ENCODE data around the gene KLHL24.
A peak's percentile ranks its signal among the peaks of the same experiment; 100 is the strongest.

The KLHL24 gene

DNA sequence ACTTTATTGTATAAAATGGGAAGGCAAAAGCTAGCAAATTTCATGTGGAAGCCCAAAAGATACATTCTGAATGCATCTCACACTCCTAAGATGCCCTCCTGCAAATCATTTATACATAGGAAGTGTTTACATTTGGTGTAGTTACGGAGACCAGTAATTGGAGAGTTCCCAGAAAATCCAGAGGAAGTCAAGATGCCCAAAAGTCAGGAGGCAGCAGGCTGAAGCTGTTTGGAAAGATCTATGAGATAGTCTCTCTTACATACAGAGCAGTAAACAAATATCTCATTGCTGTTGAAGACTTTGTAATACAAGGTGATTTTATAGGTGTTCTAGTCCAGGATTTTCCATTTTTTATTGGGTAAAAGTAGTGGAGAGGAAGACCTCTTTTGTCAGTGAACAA is 8.8 kb downstream of the KLHL24 start:
- H2AK5ac ChIP-seq (ENCODE audit: low read length, severe bottlenecking) = no peak overlapping the region
- no peak overlapping the region for H3K4me3 ChIP-seq (ENCODE audit: insufficient read depth in 1 of 2, low read depth in 1 of 2, low read length in 2 of 2)
- no peak overlapping the region for H3K14ac ChIP-seq (ENCODE audit: low read length in 2 of 2)
- H3K9ac ChIP-seq (ENCODE audit: low read length) = no peak overlapping the region
- no peak for DNase-seq
- no peak overlapping the region for H3K4me2 ChIP-seq (ENCODE audit: low read length, poor library complexity, severe bottlenecking)
- no peak overlapping the region for H2BK120ac ChIP-seq (ENCODE audit: low read depth, low read length)
- no peak overlapping the region for H3K4ac ChIP-seq (ENCODE audit: low read depth in 1 of 2, low read length in 2 of 2)
- no peak overlapping the region for H2AFZ ChIP-seq (ENCODE audit: low read depth, low read length)
- H2BK15ac ChIP-seq (ENCODE audit: low read depth, poor library complexity, severe bottlenecking) = no peak overlapping the region
- H4K8ac ChIP-seq (ENCODE audit: low read length) = no peak overlapping the region
- no peaks in the 10 kb centered on the region for H3K4me1 ChIP-seq (ENCODE audit: control insufficient read depth, insufficient read depth, low read depth, low read length)
- no peak overlapping the region for H4K91ac ChIP-seq (ENCODE audit: low read length)
- H3K9me3 ChIP-seq (ENCODE audit: control insufficient read depth, low read length) = no peaks in the 10 kb centered on the region
- peaks cover 2% of the 10 kb centered on the region for H3K79me1 ChIP-seq (replicated peaks; ENCODE audit: low read length, poor library complexity, severe bottlenecking)
- no peak overlapping the region for H2BK12ac ChIP-seq (ENCODE audit: low read length in 2 of 2)
- no peaks in the 10 kb centered on the region for H3K27me3 ChIP-seq (ENCODE audit: control insufficient read depth in 1 of 2, insufficient read depth in 1 of 2, low read length in 2 of 2)
- H3K23ac ChIP-seq (ENCODE audit: low read length in 2 of 2) = no peak overlapping the region
- H3K36me3 ChIP-seq (ENCODE audit: control insufficient read depth in 1 of 2, insufficient read depth in 2 of 2, low read depth in 1 of 2, low read length in 2 of 2) = peaks cover 0 to 27% of the 10 kb centered on the region in 2 experiments
- no peak overlapping the region for H2BK5ac ChIP-seq (ENCODE audit: low read depth, low read length, poor library complexity, severe bottlenecking)
- H3K18ac ChIP-seq (ENCODE audit: low read depth in 1 of 2, low read length in 2 of 2) = no peak overlapping the region
- no peak overlapping the region for H3K27ac ChIP-seq (ENCODE audit: low read length, poor library complexity, severe bottlenecking)
- no CpG with 5 or more reads among the region's 1 CpG for WGBS

DNA sequence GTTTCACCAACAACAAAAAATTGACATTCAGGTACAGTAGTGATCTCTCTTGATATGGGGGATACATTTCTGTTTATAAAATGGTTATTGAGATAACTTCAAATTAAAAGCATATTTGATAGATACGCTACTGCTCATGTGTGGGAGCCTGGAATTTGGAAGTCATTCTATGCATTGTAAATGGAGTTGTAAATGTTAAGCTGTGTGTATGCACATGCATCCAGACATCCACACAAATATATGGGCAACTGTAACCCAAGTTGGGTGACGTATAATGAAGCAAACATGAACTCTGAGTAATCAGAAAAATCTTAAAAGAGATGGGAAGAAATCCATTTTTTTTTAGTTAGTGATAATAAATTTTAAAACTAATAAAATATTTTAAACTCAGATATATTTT is 9.8 kb downstream of the KLHL24 start:
- WGBS = 99% methylated on average over 2 of the region's 2 CpGs

DNA sequence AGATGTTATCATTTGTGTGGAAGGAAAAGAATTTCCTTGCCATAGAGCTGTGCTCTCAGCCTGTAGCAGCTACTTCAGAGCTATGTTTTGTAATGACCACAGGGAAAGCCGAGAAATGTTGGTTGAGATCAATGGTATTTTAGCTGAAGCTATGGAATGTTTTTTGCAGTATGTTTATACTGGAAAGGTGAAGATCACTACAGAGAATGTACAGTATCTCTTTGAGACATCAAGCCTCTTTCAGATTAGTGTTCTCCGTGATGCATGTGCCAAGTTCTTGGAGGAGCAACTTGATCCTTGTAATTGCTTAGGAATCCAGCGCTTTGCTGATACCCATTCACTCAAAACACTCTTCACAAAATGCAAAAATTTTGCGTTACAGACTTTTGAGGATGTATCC is 15.1 kb downstream of the KLHL24 start:
- Histone ChIP-seq H3K4ac (ENCODE audit: low read depth in 1 of 2, low read length in 2 of 2) (no peak overlapping the region), H3K4me3 (ENCODE audit: insufficient read depth in 1 of 2, low read depth in 1 of 2, low read length in 2 of 2) (no peak overlapping the region), H3K9ac (ENCODE audit: low read length) (no peak overlapping the region), H3K9me3 (ENCODE audit: control insufficient read depth, low read length) (peaks cover 49% of the 10 kb centered on the region), H3K27me3 (ENCODE audit: control insufficient read depth in 1 of 2, insufficient read depth in 1 of 2, low read length in 2 of 2) (no peaks in the 10 kb centered on the region), H2BK120ac (ENCODE audit: low read depth, low read length) (no peak overlapping the region), H3K36me3 (ENCODE audit: control insufficient read depth in 1 of 2, insufficient read depth in 2 of 2, low read depth in 1 of 2, low read length in 2 of 2) (peaks cover 5 to 63% of the 10 kb centered on the region in 2 experiments), H3K27ac (ENCODE audit: low read length, poor library complexity, severe bottlenecking) (no peak overlapping the region), H3K14ac (ENCODE audit: low read length in 2 of 2) (no peak overlapping the region), H2AK5ac (ENCODE audit: low read length, severe bottlenecking) (no peak overlapping the region), H3K18ac (ENCODE audit: low read depth in 1 of 2, low read length in 2 of 2) (no peak overlapping the region), H3K79me1 (replicated peaks; ENCODE audit: low read length, poor library complexity, severe bottlenecking) (peaks cover 13% of the 10 kb centered on the region), H2BK5ac (ENCODE audit: low read depth, low read length, poor library complexity, severe bottlenecking) (no peak overlapping the region), H3K4me2 (ENCODE audit: low read length, poor library complexity, severe bottlenecking) (no peak overlapping the region), H4K91ac (ENCODE audit: low read length) (no peak overlapping the region), H2BK15ac (ENCODE audit: low read depth, poor library complexity, severe bottlenecking) (no peak overlapping the region), H2BK12ac (ENCODE audit: low read length in 2 of 2) (no peak overlapping the region), H2AFZ (ENCODE audit: low read depth, low read length) (no peak overlapping the region), H3K4me1 (ENCODE audit: control insufficient read depth, insufficient read depth, low read depth, low read length) (no peaks in the 10 kb centered on the region), H4K8ac (ENCODE audit: low read length) (no peak overlapping the region), H3K23ac (ENCODE audit: low read length in 2 of 2) (no peak overlapping the region)
- DNase-seq = no peak
- WGBS = 98% methylated on average over 4 of the region's 4 CpGs

More for the DNA sequence above, 9.8 kb downstream of the KLHL24 start:
- Histone ChIP-seq H2BK15ac (ENCODE audit: low read depth, poor library complexity, severe bottlenecking) (no peak overlapping the region), H3K27me3 (ENCODE audit: control insufficient read depth in 1 of 2, insufficient read depth in 1 of 2, low read length in 2 of 2) (no peaks in the 10 kb centered on the region), H4K91ac (ENCODE audit: low read length) (no peak overlapping the region), H2BK12ac (ENCODE audit: low read length in 2 of 2) (no peak overlapping the region), H2BK120ac (ENCODE audit: low read depth, low read length) (no peak overlapping the region), H4K8ac (ENCODE audit: low read length) (no peak overlapping the region), H3K9ac (ENCODE audit: low read length) (no peak overlapping the region), H3K79me1 (replicated peaks; ENCODE audit: low read length, poor library complexity, severe bottlenecking) (peaks cover 2% of the 10 kb centered on the region), H3K27ac (ENCODE audit: low read length, poor library complexity, severe bottlenecking) (no peak overlapping the region), H2BK5ac (ENCODE audit: low read depth, low read length, poor library complexity, severe bottlenecking) (no peak overlapping the region), H3K36me3 (ENCODE audit: control insufficient read depth in 1 of 2, insufficient read depth in 2 of 2, low read depth in 1 of 2, low read length in 2 of 2) (peaks cover 0 to 29% of the 10 kb centered on the region in 2 experiments), H2AFZ (ENCODE audit: low read depth, low read length) (no peak overlapping the region), H3K9me3 (ENCODE audit: control insufficient read depth, low read length) (peaks cover under 1% of the 10 kb centered on the region), H3K23ac (ENCODE audit: low read length in 2 of 2) (no peak overlapping the region), H2AK5ac (ENCODE audit: low read length, severe bottlenecking) (no peak overlapping the region), H3K14ac (ENCODE audit: low read length in 2 of 2) (no peak overlapping the region), H3K18ac (ENCODE audit: low read depth in 1 of 2, low read length in 2 of 2) (no peak overlapping the region), H3K4ac (ENCODE audit: low read depth in 1 of 2, low read length in 2 of 2) (no peak overlapping the region), H3K4me3 (ENCODE audit: insufficient read depth in 1 of 2, low read depth in 1 of 2, low read length in 2 of 2) (no peak overlapping the region), H3K4me2 (ENCODE audit: low read length, poor library complexity, severe bottlenecking) (no peak overlapping the region), H3K4me1 (ENCODE audit: control insufficient read depth, insufficient read depth, low read depth, low read length) (no peaks in the 10 kb centered on the region)
- DNase-seq = no peak

DNA sequence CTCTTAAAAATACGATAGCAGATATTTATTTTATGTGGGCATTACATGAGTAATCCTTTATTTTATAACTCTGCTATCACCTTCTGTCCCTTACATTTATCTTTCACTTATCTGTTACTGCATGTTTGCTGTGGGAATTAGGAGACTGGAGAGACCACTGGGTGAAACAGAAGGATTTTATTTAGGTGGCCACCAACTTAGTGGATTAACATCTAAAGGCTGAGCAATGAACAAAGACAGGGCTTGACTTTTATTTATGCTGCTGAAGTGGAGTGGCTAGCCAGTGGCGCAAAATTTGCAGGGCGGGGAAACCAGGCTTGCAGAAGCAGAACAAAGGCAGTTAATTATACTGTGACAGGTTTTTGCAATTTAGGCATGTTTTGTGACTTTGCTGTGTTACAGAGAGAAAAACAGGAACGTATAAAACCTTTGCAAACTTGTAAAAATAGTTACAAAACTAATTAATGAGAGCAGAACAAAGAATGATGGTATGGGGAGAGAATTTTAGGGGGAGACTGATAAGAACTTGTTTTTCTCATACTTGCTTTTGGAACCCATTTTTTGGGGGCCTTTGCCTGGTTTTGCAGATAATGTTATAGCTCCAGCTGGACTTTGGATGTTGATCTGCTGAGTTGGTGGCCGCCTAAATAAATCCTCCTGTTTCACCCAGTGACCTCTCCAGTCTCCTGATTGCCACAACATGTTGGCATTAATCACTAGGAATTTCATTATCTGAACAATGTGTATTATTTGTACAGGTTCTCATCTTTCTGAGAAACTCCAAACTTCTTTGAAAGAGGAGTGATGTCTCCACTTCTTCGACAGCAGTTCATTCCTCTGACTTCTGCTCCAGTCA is 18.0 kb downstream of the KLHL24 start:
- Histone ChIP-seq H2BK5ac (ENCODE audit: low read depth, low read length, poor library complexity, severe bottlenecking) (no peak overlapping the region), H2BK12ac (ENCODE audit: low read length in 2 of 2) (no peak overlapping the region), H3K4me1 (ENCODE audit: control insufficient read depth, insufficient read depth, low read depth, low read length) (no peaks in the 10 kb centered on the region), H3K27ac (ENCODE audit: low read length, poor library complexity, severe bottlenecking) (no peak overlapping the region), H3K9ac (ENCODE audit: low read length) (no peak overlapping the region), H3K23ac (ENCODE audit: low read length in 2 of 2) (no peak overlapping the region), H3K4me2 (ENCODE audit: low read length, poor library complexity, severe bottlenecking) (no peak overlapping the region), H3K18ac (ENCODE audit: low read depth in 1 of 2, low read length in 2 of 2) (no peak overlapping the region), H3K4me3 (ENCODE audit: insufficient read depth in 1 of 2, low read depth in 1 of 2, low read length in 2 of 2) (peak overlapping the region in 1 of 2 experiments; percentile 40), H4K91ac (ENCODE audit: low read length) (no peak overlapping the region), H2AFZ (ENCODE audit: low read depth, low read length) (no peak overlapping the region), H2AK5ac (ENCODE audit: low read length, severe bottlenecking) (no peak overlapping the region), H3K9me3 (ENCODE audit: control insufficient read depth, low read length) (peaks cover 49% of the 10 kb centered on the region), H4K8ac (ENCODE audit: low read length) (no peak overlapping the region), H2BK120ac (ENCODE audit: low read depth, low read length) (no peak overlapping the region), H3K79me1 (replicated peaks; ENCODE audit: low read length, poor library complexity, severe bottlenecking) (peaks cover 17% of the 10 kb centered on the region), H3K27me3 (ENCODE audit: control insufficient read depth in 1 of 2, insufficient read depth in 1 of 2, low read length in 2 of 2) (no peaks in the 10 kb centered on the region), H3K36me3 (ENCODE audit: control insufficient read depth in 1 of 2, insufficient read depth in 2 of 2, low read depth in 1 of 2, low read length in 2 of 2) (peaks cover 5 to 55% of the 10 kb centered on the region in 2 experiments), H2BK15ac (ENCODE audit: low read depth, poor library complexity, severe bottlenecking) (no peak overlapping the region), H3K14ac (ENCODE audit: low read length in 2 of 2) (no peak overlapping the region), H3K4ac (ENCODE audit: low read depth in 1 of 2, low read length in 2 of 2) (no peak overlapping the region)
- peak; percentile 7 for DNase-seq
- 66% methylated on average over 4 of the region's 6 CpGs for WGBS

All from mesenchymal stem cell (in vitro differentiated cells and primary cell).